Iris pigment epithelial cell (primary cell): ENCODE results near the gene IGF1R.

Experiments
- DNase-seq: peaks from one replicate; pipeline ENCODE4 v3.0.0-alpha.2; 2011; ENCODE audit warnings: low read depth

Gene IGF1R

GRCh38 chr15:98705070-98705469 is 56.7 kb downstream of the IGF1R start:
- no peak for DNase-seq

GRCh38 chr15:98706387-98706786 is 58.0 kb downstream of the IGF1R start:
- no peak for DNase-seq

- no peak for DNase-seq
Observed at GRCh38 chr15:98706986-98707385, 58.6 kb downstream of the IGF1R start.

GRCh38 chr15:98708037-98708590 is 59.8 kb downstream of the IGF1R start:
- DNase-seq: no peak

GRCh38 chr15:98711810-98712209 is 63.5 kb downstream of the IGF1R start:
- no peak for DNase-seq

GRCh38 chr15:98712845-98713584 is 64.7 kb downstream of the IGF1R start:
- no peak for DNase-seq

- DNase-seq: no peak
Observed at GRCh38 chr15:98713585-98714001, 65.3 kb downstream of the IGF1R start.

- DNase-seq: no peak
Observed at GRCh38 chr15:98714922-98715321, 66.6 kb downstream of the IGF1R start.

- no peak for DNase-seq
Observed at GRCh38 chr15:98715401-98715800, 67.1 kb downstream of the IGF1R start.

- no peak for DNase-seq
Observed at GRCh38 chr15:98715890-98716443, 67.6 kb downstream of the IGF1R start.

- DNase-seq: no peak
Observed at GRCh38 chr15:98717371-98717770, 69.0 kb downstream of the IGF1R start.

GRCh38 chr15:98717942-98718341 is 69.6 kb downstream of the IGF1R start:
- DNase-seq: no peak

- DNase-seq: no peak
Observed at GRCh38 chr15:98718426-98719136, 70.2 kb downstream of the IGF1R start.

- DNase-seq: peak; percentile 68
Observed at GRCh38 chr15:98719137-98719740, 70.9 kb downstream of the IGF1R start.

GRCh38 chr15:98720031-98720430 is 71.7 kb downstream of the IGF1R start:
- no peak for DNase-seq

- peak; percentile 58 for DNase-seq
Observed at GRCh38 chr15:98720577-98721565, 72.5 kb downstream of the IGF1R start.

GRCh38 chr15:98722209-98722608 is 73.9 kb downstream of the IGF1R start:
- DNase-seq: no peak

- DNase-seq: no peak
Observed at GRCh38 chr15:98722645-98723044, 74.3 kb downstream of the IGF1R start.

- DNase-seq: no peak
Observed at GRCh38 chr15:98723195-98723594, 74.9 kb downstream of the IGF1R start.

GRCh38 chr15:98724048-98724447 is 75.7 kb downstream of the IGF1R start:
- DNase-seq: no peak

GRCh38 chr15:98724494-98724893 is 76.2 kb downstream of the IGF1R start:
- DNase-seq: no peak
